Measurements from ENCODE around the gene ORC5.

GRCh38 chr7:104153287-104153686, 54.5 kb downstream of the ORC5 start:
- TF ChIP-seq, protein P1, sequence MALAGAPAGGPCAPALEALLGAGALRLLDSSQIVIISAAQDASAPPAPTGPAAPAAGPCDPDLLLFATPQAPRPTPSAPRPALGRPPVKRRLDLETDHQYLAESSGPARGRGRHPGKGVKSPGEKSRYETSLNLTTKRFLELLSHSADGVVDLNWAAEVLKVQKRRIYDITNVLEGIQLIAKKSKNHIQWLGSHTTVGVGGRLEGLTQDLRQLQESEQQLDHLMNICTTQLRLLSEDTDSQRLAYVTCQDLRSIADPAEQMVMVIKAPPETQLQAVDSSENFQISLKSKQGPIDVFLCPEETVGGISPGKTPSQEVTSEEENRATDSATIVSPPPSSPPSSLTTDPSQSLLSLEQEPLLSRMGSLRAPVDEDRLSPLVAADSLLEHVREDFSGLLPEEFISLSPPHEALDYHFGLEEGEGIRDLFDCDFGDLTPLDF (CRISPR knock-in tag; IDR thresholded peaks at IDR 0.05): no peak
- TF ChIP-seq ZBTB33 (CRISPR knock-in tag; IDR thresholded peaks at IDR 0.05) (no peak), ZNF775 (CRISPR knock-in tag; IDR thresholded peaks at IDR 0.05; ENCODE audit: borderline replicate concordance) (no peak), SP1 (IDR thresholded peaks at IDR 0.05) (no peak), SP1 (CRISPR knock-in tag; IDR thresholded peaks at IDR 0.05) (no peak), ZNF776 (CRISPR knock-in tag; IDR thresholded peaks at IDR 0.05) (no peak), HMGXB4 (CRISPR knock-in tag; IDR thresholded peaks at IDR 0.05; ENCODE audit: borderline replicate concordance in 1 of 2, low read depth in 1 of 2) (no peak), ZIK1 (CRISPR knock-in tag; IDR thresholded peaks at IDR 0.05; ENCODE audit: borderline replicate concordance, low read depth) (no peak)

Measured in HepG2 (cell line).